Midbrain (tissue), 1 donor: Measurements from ENCODE around the gene PNMA5.
"Not testable (repeated sequence)": the region's sequence is repeated elsewhere in the genome, so short reads cannot be mapped to it uniquely, and the experiment has no call there.

ENCODE experiments used
- DNase-seq: peaks from one replicate; lab custom pipeline; 2025; lab: John Stamatoyannopoulos, UW

PNMA5 gene

DNA sequence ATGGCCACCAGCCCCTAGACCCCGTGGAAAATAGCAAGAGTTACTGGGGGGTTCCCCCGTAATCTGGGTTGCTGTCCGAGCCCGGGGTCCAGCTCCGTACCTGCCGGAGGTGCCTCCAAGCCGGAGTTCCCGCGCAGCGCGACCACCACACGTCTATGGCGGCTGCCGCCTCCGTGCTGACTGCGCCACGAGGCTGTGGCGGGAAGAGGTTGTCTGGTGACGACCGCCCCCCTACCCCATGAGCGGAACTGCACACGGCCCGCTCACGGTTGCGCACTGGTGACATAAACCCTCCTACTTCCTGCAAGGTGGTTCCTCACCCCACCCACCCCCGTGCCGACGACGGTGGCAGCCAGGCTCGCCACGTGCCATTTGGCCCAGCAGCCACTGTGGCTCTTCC, at the start of gene PNMA5:
TSS of gene PNMA5 (minus strand) at position 184 of the 400 bp plus-strand sequence. CDS start 2,518 bp downstream, outside the sequence.
- no peak for DNase-seq

DNA sequence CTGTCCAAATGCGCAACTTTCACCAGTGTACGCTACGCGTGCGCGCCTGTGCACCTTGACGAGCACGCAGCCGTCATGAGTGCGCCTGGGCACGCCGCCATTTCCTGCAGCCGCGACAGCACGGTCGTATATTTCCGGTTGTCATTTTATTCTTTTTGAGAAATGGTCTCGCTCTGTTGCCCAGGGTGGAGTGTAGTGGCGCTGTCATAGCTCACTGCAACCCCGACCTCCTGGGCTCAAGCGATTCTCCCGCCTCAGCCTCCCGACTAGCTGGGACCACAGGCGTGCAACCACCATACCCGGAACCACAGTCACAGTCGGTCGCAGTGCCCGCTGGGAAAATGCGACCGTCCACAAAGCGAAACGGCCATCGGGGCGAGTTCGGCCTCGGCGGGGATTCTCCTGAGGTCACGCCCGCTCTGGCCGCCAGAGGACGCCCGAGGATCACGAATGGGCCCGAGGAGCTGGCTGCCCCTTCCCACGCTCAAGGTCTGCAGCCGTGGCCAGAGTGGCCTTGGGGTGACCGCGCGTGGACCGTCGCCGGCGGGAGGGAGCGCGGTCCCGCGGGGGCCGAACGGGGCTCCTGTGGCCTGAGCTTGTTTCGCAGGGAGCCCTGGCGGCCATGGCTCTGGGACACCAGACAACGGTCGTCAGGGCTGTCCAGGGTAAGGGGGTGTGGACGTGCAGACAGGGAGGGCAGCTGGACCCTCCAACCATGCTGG, 38.6 kb upstream of the PNMA5 start:
- DNase-seq: peak; percentile 66

DNA sequence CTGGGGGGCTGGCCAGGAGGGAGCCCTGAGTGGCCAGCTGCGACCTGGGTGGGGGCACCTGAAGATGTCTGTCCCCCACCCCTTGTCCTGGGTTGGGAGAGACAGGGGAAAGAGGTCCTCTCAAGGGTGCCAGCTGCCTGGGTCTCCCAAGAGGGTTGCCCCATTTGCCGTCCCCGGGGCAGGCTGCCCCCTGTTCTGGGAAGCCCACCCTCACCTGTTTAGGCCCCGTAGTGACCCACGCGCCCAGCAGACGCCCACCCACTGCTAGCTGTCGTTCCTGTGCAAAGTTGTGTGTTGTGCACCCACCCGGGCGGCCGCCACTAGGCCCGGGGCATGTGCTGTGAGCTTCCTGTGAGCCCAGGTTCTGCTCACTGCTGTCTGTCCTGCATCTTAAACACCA, 36.9 kb upstream of the PNMA5 start:
- no peak for DNase-seq

DNA sequence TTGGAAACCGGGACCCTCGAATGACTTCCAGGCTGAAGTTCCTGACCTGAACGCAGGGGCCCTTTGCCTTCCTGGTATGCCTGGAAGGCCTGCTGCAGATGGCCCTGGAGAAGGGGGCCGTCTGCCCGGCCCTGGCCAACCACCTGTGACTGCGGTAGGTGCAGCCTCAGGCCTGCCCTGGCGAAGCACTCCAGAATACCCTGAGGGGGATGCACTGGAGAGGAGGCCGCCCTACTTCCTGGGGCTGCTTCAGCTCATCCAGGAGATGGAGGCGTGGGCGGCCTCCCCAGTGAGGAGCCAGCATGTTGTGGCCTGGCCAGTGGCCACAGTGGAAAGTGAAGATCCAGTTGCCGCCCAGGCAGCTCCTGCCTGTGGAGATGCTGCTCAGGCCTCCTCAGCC, 36.0 kb upstream of the PNMA5 start:
- no peak for DNase-seq

DNA sequence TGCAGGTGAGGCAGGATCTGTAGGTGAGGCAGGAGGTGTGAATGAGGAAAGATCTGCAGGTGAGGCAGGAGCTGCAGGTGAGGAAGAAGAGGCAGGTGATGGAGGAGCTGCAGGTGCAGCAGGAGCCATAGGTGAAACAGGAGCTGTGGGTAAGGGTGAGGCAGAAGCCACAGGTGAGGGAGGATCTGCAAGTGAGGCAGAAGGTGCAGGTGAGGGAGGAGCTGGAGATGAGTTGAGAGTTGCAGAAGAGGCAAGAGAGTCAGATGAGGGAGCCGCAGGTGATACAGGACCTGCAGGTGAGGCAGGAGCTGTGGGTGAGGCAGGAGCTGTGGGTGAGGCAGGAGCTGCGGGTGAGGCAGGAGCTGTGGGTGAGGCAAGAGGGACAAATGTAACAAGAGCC, 35.2 kb upstream of the PNMA5 start:
- no peak for DNase-seq

DNA sequence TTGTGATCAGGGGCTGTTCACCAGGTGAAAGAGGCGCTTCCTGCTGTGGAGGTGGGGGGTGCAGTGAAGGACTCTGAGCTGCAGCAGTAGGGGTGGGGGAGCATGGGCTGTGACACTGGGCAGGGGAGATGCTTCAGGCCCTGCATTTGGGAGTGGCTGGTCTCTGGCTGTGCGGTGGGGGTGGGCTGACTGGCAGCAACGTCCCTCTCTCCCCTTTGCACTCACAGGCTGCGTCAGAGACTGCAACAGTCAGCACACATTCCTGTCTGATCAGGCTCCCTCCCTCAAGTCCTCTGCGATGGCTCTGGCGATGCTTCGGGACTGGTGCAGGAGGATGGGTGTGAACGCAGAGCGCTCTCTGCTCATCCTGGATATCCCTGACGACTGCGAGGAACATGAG, 34.6 kb upstream of the PNMA5 start:
- DNase-seq: not testable (repeated sequence)

DNA sequence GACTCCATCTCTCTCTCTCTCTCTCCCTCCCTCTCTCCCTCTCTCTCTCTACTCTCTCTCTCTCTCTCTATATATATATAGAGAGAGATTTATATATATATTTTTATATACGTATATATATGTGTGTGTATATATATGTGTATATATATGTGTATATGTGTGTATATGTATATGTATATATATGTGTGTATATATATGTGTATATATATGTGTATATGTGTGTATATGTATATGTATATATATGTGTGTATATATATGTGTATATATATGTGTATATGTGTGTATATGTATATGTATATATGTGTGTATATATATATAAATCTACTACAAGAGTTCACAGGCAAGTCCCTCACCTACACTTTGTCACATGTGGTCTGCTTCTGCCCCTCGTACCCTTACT, 32.6 kb upstream of the PNMA5 start:
- not testable (repeated sequence) for DNase-seq

DNA sequence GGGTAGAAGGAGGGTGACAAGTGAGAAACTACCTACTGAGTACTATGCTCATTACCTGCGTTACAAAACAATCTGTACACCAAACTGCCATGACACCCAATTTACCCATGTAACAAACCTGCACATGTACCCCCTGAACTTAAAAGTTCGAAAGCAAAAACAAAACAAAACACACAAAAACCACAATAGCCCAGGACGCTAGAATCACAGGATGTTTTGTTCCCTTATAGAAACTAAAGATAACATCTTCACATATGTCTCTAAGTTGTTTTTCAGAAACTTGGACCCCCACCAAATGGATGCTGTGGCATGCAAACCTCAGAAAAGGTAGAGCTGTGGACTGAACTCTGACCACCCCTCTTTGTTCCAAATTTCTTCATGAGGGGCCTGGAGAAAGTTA, 25.2 kb upstream of the PNMA5 start:
- no peak for DNase-seq

DNA sequence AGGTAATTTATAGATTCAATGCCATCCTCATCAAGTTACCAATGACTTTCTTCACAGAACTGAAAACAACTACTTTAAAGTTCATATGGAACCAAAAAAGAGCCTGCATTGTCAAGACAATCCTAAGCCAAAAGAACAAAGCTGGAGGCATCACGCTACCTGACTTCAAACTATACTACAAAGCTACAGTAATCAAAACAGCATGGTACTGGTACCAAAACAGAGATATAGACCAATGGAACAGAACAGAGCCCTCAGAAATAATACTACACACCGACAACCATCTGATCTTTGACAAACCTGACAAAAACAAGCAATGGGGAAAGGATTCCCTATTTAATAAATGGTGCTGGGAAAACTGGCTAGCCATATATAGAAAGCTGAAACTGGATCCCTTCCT, 23.3 kb upstream of the PNMA5 start:
- not testable (repeated sequence) for DNase-seq

DNA sequence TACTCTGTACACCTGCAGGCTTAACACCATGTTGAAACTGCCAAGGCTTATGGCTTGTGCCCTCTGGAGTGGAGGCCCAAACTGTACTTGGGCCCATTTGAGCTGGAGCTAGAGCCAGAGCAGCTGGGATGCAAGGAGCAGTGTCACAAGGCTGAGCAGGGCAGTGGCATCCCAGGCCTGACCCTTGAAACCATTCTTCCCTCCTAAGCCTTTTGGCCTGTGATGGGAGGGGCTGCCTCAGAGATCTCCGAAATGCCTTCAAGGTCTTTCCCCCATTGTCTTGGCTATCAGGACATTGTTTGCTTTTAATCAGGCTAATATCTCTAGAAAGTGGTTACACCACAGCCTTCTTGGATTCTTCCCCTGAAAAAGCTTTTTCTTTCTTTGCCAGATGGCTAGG, 10.9 kb upstream of the PNMA5 start:
- no peak for DNase-seq

DNA sequence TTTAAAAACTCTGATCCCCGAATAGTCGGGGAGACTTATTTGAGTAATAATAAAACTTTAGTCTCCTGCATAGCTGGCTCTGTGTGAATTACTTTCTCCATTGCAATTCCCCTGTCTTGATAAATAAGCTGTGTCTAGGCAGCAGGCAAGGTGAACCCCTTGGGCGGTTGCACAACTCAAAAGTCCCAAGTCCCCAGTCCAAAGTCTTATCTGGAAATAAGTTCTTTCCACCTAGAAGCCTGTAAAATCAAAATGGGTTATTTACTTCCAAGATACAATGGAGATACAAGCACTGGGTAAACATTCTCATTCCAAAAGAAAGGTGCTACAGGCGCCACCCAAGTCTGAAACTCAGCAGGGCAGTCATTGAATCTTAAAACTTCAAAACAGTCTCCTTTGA, 10.1 kb upstream of the PNMA5 start:
- DNase-seq: no peak

DNA sequence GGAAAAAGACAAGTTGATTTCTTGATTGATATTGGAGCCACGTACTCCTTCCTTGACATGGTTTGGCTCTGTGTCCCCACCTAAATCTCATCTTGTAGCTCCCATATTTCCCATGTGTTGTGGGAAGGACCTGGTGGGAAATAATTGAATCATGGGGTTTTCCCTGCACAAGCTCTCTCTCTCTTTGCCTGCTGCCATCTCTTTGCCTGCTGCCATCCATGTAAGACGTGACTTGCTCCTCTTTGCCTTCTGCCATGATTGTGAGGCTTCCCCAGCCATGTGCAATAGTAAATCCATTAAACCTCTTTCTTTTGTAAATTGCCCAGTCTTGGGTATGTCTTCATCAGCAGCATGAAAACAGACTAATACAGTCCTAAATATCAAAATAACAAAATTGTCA, 8.3 kb upstream of the PNMA5 start:
- not testable (repeated sequence) for DNase-seq

DNA sequence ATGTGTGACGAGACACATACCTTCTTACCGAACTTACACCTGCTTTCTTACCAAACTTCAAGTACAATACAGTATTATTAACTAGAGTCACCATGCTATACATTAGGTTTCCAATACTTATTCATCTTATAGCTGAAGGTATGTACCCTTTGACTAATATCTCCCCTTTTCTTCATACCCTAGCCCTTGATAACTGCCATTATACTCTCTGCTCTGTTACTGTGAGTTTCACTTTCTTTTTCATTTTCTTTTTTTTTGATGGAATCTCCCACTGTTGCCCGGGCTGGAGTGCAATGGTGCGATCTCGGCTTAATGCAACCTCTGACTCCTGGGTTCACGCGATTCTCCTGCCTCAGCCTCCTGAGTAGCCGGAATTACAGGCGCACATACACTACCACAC, 3.4 kb upstream of the PNMA5 start:
- DNase-seq: no peak

DNA sequence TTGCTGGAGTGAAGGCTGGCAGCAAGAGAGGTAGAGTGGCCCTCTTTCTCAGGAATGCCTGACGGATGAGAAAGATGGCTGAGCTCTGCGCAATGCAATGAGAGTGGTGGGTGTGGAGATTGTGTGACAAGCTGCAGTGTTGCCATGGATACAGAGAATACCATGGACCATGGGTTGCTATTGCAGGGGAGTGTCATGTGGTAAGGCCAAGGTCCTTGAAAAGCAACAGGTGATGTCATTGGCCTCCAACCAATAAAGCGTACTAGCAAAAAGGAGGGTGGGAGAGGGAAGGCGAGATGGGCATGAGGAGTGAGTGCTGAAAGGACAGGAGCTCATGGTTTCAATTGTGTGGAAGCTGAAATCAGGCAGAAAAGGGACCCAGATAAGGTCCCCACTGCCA, 1.8 kb downstream of the PNMA5 start:
- no peak for DNase-seq

DNA sequence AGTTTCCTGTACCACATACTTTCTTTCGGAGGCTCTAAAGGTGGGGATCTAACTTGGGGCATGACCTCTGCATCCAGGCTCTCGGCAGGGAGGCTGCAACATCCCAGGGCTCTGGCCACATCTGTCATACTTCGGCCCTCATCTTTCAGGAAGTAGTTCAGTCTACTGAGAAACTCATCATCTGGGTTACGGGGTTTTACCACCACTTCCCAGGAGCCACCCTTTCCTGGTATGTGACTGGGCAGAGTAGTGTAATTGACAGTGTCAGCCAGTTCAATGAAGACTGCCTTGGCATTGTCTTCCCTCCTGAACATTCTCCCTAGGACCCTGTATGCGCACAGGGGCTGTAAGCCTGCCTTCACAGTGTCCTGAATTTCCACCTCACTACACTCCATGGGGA, 2.8 kb downstream of the PNMA5 start:
- DNase-seq: no peak

DNA sequence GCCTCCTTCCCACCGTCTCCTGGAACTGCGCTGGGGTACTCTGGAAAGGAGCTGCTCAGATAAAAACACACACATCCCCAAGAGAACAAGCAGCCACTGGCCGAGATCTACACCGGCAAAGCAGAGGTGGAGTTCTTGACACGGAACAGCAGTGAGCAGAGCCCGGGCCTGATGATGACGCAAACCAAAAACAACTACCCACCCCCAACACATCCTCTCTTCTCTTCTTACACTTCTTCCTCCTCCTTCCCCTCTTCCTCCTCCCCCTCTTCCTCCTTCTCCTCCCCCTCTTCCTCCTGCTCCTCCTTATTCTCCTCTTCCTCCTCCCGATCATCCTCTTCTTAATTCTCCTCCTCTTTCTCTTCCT, 4.6 kb downstream of the PNMA5 start:
- no peak for DNase-seq

DNA sequence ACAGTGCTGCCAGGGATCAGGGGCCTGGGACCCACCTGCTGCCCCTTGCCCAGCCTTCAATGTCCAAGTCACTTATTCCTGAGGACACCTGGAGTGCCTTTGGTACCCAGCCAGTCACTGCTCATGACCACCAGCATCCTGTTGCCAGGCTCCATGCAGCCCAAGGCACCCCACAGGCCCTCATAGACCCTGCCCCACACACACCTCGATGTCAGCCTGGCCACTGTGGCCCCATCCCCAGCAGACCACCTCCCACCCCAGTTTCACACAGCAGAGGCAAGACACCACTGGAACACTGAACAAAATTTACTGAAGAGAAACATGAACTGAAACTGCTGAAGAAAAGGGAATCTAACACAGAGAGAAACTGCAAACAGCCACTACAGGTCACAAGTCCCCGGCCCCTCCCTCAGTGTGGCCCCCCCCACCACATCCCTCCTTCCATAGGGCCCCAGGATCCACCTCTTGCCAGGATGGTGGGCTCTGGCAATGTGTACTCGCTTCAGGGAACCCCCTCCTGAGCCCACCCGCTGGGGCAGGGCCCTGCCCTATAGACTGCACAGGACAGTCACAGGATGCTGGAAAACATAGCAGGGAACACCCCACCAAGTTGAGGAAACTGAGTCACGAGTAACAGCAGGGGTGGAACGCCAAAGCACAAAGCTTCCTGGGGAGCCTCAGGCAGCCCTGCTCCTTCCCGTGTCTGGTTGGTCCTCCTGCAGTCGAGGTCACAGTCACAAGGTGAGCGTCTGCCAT, 5.2 kb downstream of the PNMA5 start:
- DNase-seq: no peak

DNA sequence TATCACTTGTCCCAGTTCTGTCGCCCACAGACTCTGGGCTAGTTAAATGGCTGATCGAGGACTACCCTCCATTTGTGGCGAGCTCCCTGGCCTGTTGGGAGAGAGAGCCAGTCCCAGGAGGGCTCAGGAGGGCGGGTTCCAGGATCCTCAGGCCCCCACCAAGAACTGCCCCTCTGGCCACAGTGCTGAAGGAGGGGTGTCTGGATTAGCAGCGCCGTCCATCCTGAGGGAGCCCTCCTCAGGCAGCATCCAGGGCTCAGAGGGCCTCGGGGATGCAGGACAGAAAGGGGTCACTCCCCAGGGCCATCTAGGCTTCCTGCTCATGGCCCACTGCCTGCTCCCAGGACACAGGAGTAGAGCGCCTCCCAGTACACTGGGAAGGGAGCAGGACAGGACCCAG, 6.1 kb downstream of the PNMA5 start:
- no peak for DNase-seq

DNA sequence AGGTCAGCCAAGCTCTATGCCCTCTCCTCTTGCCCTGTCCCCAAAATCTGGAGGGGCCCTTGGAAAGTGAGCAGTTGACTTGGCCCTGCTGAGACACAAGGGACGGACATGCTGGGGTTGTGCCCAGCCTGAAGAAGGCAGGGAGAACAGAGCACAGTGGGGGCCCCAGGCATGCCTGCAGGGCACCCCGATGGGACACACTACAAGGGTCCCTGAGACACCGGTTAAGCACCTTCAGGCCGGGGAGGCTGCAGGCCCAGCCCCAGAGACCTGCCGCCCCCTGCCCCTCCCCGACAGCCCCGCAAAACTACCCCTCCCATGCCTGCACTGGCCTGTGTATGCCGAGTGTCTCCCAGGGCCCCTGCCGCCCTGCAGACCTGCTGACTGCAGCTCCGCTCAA, 6.8 kb downstream of the PNMA5 start:
- DNase-seq: not testable (repeated sequence)

DNA sequence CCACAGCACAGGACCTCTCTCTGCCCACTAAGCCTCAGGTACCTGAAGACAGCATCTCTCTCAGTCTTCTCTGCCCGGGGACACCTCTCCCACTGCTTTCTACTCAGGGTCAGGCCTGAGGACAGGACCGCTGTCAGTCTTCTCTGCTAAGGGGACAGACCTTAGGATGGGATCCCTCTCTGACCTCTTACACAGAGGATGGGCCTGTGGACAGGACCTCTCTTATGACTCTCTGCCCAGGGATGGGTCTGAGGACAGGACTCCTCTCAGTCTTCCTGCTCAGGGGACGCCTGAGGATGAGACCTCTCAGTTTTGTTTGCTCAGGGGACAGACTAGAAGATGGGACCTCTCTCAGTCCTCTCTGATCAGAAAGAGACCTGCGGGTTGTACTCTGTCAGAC, 8.5 kb downstream of the PNMA5 start:
- DNase-seq: not testable (repeated sequence)

DNA sequence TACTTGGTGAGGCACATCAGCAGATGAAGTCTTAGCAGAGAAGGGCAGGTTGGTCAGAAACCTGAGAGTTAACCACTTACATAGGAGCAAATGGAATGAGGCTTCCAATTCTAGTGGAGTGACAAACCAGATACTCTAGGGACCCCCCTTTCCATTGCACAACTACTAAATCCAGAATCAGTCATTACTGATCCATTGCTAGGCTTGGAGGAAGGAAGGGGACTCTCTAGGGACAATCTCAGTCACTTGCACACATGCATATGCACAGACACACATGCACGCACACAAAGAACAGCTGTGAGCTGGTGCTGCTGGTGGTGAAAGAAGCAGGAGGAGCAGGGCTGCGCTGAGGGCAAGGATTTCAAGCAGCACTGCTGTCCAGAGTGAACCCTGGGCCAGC, 25.7 kb downstream of the PNMA5 start:
- no peak for DNase-seq

DNA sequence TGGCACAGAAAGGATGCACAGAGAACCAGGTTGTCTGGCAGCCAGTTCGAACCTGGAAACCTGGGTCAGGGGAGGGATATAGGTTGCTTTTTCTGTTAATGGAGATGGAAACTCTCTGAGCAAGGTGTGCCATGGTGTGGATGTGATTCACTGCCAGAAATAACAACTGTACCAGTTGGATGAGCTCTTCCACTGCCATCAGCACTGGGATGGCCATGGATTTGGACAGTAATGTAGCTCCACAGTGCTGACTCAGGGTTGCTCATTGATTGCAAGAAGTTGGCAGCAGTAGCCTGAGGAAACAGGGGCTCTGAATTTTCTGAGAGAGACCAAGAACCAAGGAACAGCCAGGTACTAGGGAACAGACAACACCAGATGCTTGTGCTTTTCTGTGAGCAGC, 33.8 kb downstream of the PNMA5 start:
- DNase-seq: no peak

DNA sequence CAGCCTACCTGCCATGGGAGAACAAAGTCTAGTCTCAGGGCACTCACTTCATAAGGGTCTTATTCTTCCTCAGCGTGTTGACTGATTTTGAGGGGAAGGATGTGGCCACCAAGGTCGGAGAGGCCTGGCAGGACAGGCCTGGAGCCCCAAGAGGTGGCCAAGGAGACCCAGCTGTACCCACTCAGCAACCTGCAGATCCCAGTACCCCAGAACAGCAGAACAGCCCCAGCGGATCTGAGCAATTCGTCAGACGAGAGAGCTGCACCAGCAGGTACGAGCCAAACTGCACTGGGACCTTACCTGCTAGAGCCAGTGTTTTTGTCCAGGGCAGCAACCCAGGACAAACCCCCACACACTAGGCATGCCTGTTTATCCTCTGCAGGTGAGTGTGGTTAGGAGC, 34.3 kb downstream of the PNMA5 start:
- no peak for DNase-seq
